Stimulated activated CD8-positive, alpha-beta memory T cell treated with anti-CD3 and anti-CD28 coated beads, Interleukin-12 subunit alpha, Interleukin-12 subunit beta, amount 100 ng/mL, for 4 hours (primary cell): Measurements from ENCODE around the gene IL10RA.

Experiments used
- DNase-seq: peaks from one replicate; pipeline ENCODE4 v3.0.0-alpha.2; 2020; ENCODE audit warnings: low read depth

Gene IL10RA

GRCh38 chr11:118046964-118047700, 60.9 kb downstream of the IL10RA start:
- DNase-seq: no peak

GRCh38 chr11:118047749-118048148, 61.6 kb downstream of the IL10RA start:
- DNase-seq: no peak

- no peak for DNase-seq
Measured at GRCh38 chr11:118048472-118049370, 62.5 kb downstream of the IL10RA start.

GRCh38 chr11:118049771-118050170, 63.6 kb downstream of the IL10RA start:
- DNase-seq: no peak

GRCh38 chr11:118050208-118050891, 64.2 kb downstream of the IL10RA start:
- no peak for DNase-seq
